K562 (cell line): ENCODE measurements around the gene NUP205. TPM values are rescaled to one million over a fixed set of nuclear protein-coding genes. Genes with fewer than 3 reads are reported as not detected.

Source experiments
- ATAC-seq: fragments of 200-7000 bp; cut with Tn5 transposase; 3 replicates; pipeline ENCODE4 v1.9.1; 2020; ENCODE audit warnings: moderate library complexity
- BruUV-seq: library from RNA; stranded (reverse); fragments of 400-500 nt; replicated peaks from 2 replicates; lab custom pipeline; 2021; lab: Mats Ljungman, UMichigan
- CTCF ChIA-PET: fragments of 300-600 bp; formaldehyde crosslinking; extraction: SDS; loops from one replicate; lab custom pipeline; 2021; ENCODE audit warnings: low intra/inter-chr PET ratio; lab: Yijun Ruan, JAX
- POLR2A ChIA-PET: fragments of 300-600, 350-650 bp; sonication (Branson Sonifier 250); formaldehyde crosslinking; extraction: SDS; loops from one replicate; lab custom pipeline; 2021; ENCODE audit warnings: antibody characterized with exemption, inconsistent platforms; lab: Yijun Ruan, JAX
- DNase-seq, 4 experiments: peaks; one replicate each; pipeline versions ENCODE4 v3.0.0 to v3.0.0-alpha.2; 2011 to 2018; ENCODE audit warnings: low spot score in 3 of 4, mixed read lengths in 3 of 4; ENCODE audit errors: extremely low read depth in 1 of 4
- FAIRE-seq: peaks from 2 replicates; lab custom pipeline; 2011; peaks lifted over from hg19 to GRCh38; lab: Jason Lieb, UNC
- H2AFZ ChIP-seq: 2 replicates; pipeline ENCODE4 v1.6.0; 2011; ENCODE audit warnings: low read depth, low read length, control low read depth, inconsistent platforms
- H3K27ac ChIP-seq: fragments of 200-600 bp; 3 replicates; pipeline ENCODE4 v1.8.0; 2011; ENCODE audit warnings: low read depth, mild to moderate bottlenecking, control low read depth, inconsistent platforms, low read length, moderate library complexity, mixed read lengths; ENCODE audit errors: extremely low read depth
- H3K27me3 ChIP-seq, 2 experiments: fragments of 300-600 bp in 1 of 2; 2 replicates in 1 of 2; 3 replicates in 1 of 2; pipeline versions ENCODE4 v1.6.0 to v1.8.0; 2011; ENCODE audit warnings: inconsistent platforms in 2 of 2, low read length in 2 of 2, mild to moderate bottlenecking in 1 of 2, mixed read lengths in 1 of 2, moderate library complexity in 1 of 2; ENCODE audit not compliant: control insufficient read depth in 2 of 2, insufficient read depth in 2 of 2
- H3K36me3 ChIP-seq: fragments of 300-600 bp; 3 replicates; pipeline ENCODE4 v1.8.0; 2011; ENCODE audit warnings: mild to moderate bottlenecking, low read length, inconsistent platforms; ENCODE audit not compliant: control insufficient read depth, insufficient read depth
- H3K4me1 ChIP-seq, 2 experiments: fragments of 200-600 bp in 1 of 2; replicated peaks in 1 of 2; 2 replicates in 1 of 2; 3 replicates in 1 of 2; pipeline versions ENCODE4 v1.5.1 to v1.8.0; 2011; ENCODE audit warnings: inconsistent platforms in 2 of 2, low read length in 2 of 2, mild to moderate bottlenecking in 1 of 2, mixed read lengths in 1 of 2, moderate library complexity in 1 of 2; ENCODE audit not compliant: control insufficient read depth in 2 of 2, insufficient read depth in 2 of 2
- H3K4me2 ChIP-seq: 2 replicates; pipeline ENCODE4 v1.6.1; 2011; ENCODE audit warnings: low read length, control low read depth, inconsistent platforms, mixed read lengths; ENCODE audit not compliant: insufficient read depth
- H3K4me3 ChIP-seq: fragments of 200-600 bp; sonication (generic), shearing (Covaris generic); 2 replicates; pipeline ENCODE4 v1.5.1; 2016; ENCODE audit warnings: control low read depth, inconsistent platforms
- H3K79me2 ChIP-seq: fragments of 200-600 bp; 3 replicates; pipeline ENCODE4 v1.8.0; 2011; ENCODE audit warnings: low read length, inconsistent platforms; ENCODE audit not compliant: control insufficient read depth, insufficient read depth
- H3K9ac ChIP-seq, 2 experiments: 2 replicates each; pipeline versions ENCODE4 v1.6.0 to v1.6.1; 2011; ENCODE audit warnings: low read depth in 2 of 2, low read length in 2 of 2, control low read depth in 1 of 2, inconsistent platforms in 1 of 2, mild to moderate bottlenecking in 1 of 2, mixed read lengths in 1 of 2; ENCODE audit not compliant: insufficient read depth in 1 of 2
- H3K9me1 ChIP-seq: one replicate; pipeline ENCODE4 v1.6.0; 2011; ENCODE audit warnings: inconsistent platforms, mild to moderate bottlenecking, low read length, moderate library complexity; ENCODE audit not compliant: control insufficient read depth, insufficient read depth
- H3K9me3 ChIP-seq: replicated peaks from 2 replicates; pipeline ENCODE4 v1.5.1; 2011; ENCODE audit warnings: low read depth, low read length, inconsistent platforms; ENCODE audit not compliant: control insufficient read depth, insufficient read depth
- H4K20me1 ChIP-seq: replicated peaks from 2 replicates; pipeline ENCODE4 v1.6.1; 2011; ENCODE audit warnings: low read length, inconsistent platforms, mixed read lengths; ENCODE audit not compliant: control insufficient read depth, insufficient read depth
- C11orf30 ChIP-seq: fragments of 450-650 bp; IDR thresholded peaks from 2 replicates; pipeline ENCODE4 v1.6.1; 2016; ENCODE audit warnings: low read depth, mild to moderate bottlenecking
- FOXA3 ChIP-seq, 2 experiments: fragments of 450-650 bp in 1 of 2; sonication (generic) in 1 of 2; formaldehyde crosslinking; IDR thresholded peaks in 1 of 2; conservative IDR thresholded peaks in 1 of 2; 2 replicates each; pipeline versions ENCODE4 v1.4.0 to v1.8.0; 2020 to 2022; ENCODE audit warnings: mild to moderate bottlenecking in 2 of 2, missing genetic modification reagents in 1 of 2
- HMGN3 ChIP-seq: IDR thresholded peaks from 2 replicates; pipeline ENCODE4 v1.6.1; 2011; ENCODE audit warnings: borderline replicate concordance, low read depth, mild to moderate bottlenecking, mixed read lengths, low read length; ENCODE audit not compliant: insufficient read length; ENCODE audit errors: extremely low read depth
- KAT7 ChIP-seq: sonication (generic); formaldehyde crosslinking; IDR thresholded peaks from 2 replicates; pipeline ENCODE4 v1.8.0; 2022; ENCODE audit warnings: missing genetic modification reagents, mild to moderate bottlenecking, borderline replicate concordance
- LCOR ChIP-seq: sonication (generic); formaldehyde crosslinking; IDR thresholded peaks from 2 replicates; pipeline ENCODE4 v1.8.0; 2022; ENCODE audit warnings: mild to moderate bottlenecking, missing genetic modification reagents
- RUNX1 ChIP-seq: sonication (generic); IDR thresholded peaks from 2 replicates; pipeline ENCODE4 v1.6.1; 2016; ENCODE audit warnings: antibody characterized with exemption, low read depth
- ZNF507 ChIP-seq: conservative IDR thresholded peaks from 2 replicates; pipeline ENCODE4 v1.6.1; 2017; ENCODE audit warnings: missing genetic modification characterization, missing compliant biosample characterization
- WGBS: fragments of 100-300 bp; shearing (Covaris generic); methylation state at CpG from one replicate; pipeline ENCODE4 v1.1.6; 2016; ENCODE audit warnings: low coverage, mixed read lengths; ENCODE audit not compliant: insufficient coverage; ENCODE audit errors: missing lambda C conversion rate; 5-methylcytosine and 5-hydroxymethylcytosine counted together
- in situ Hi-C: fragments of 300-500 bp; cut with MboI; formaldehyde crosslinking; loops from 4 replicates; pipeline ENCODE4 v1.15.0; 2018; ENCODE audit warnings: inconsistent platforms, mixed read lengths
- intact Hi-C: fragments of 100-400 bp; cut with micrococcal nuclease; formaldehyde crosslinking; loops from 2 replicates; pipeline ENCODE4 v1.14.2; 2022
- polyA plus RNA-seq, 8 experiments: library from polyadenylated mRNA; depleted of rRNA in 4 of 8; stranded (reverse) in 5 of 8; unstranded in 3 of 8; fragments of >200 nt; fragmentation: Nextera tagmentation in 2 of 8; fragmentation: Illumina TruSeq in 1 of 8; extraction: Ambion mirVana in 2 of 8; extraction: Trizol in 1 of 8; gene quantifications; 2 replicates each; pipeline versions ENCODE4 v1.2.1 to v1.2.3, GENCODE V29; 2011 to 2014; ENCODE audit warnings: inconsistent platforms in 1 of 8, missing spikeins in 1 of 8
- total RNA-seq, 7 experiments: library from RNA; depleted of rRNA in 6 of 7; stranded (reverse); fragments of >200 nt in 6 of 7; fragmentation: Illumina TruSeq in 2 of 7; extraction: Trizol in 2 of 7; gene quantifications; 2 replicates each; pipeline versions ENCODE4 v1.2.1 to v1.2.3, GENCODE V29; 2011 to 2021; ENCODE audit warnings: low replicate concordance in 1 of 7
- TF ChIP-seq, protein P1 (sequence below), 2 experiments: fragments of 450-650 bp; conservative IDR thresholded peaks; 2 replicates each; pipeline ENCODE4 v1.6.1; 2017; ENCODE audit warnings: mild to moderate bottlenecking in 2 of 2, moderate library complexity in 2 of 2

Gene NUP205
- total and polyA plus RNA-seq, 9 of the 15 experiments (the other 6 are each of a cell fraction or from before 2014, with no cell fraction given), result 101 to 282 (median 193) TPM

DNA sequence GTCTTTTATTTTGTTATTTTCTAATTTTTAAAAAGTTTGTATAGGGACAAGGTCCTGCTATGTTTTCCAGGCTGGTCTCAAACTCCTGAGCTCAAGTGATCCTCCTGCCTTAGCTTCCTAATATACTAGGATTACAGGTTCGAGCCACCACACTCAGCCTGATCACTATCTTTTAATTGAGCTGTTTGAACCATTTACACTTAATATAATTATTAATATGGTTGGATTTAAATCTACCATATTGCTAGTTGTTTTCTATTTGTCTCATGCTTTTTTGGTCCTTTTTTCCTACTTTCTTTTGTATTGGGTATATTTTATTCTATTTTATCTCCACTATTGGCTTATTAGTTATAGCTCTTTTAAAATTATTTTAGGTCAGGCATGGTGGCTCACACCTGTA, 34.6 kb upstream of the NUP205 start:
- Histone ChIP-seq H3K4me2 (no peak overlapping the region), H3K9me1 (no peaks in the 10 kb centered on the region), H3K9me3 (no peaks in the 10 kb centered on the region), H3K4me3 (no peak overlapping the region), H3K79me2 (no peaks in the 10 kb centered on the region), H3K36me3 (no peaks in the 10 kb centered on the region), H3K4me1 (peaks cover 12% of the 10 kb centered on the region in 2 experiments; a peak in 4 of 5 replicates), H3K27ac (no peak overlapping the region), H3K9ac (no peak overlapping the region), H4K20me1 (no peaks in the 10 kb centered on the region), H2AFZ (no peak overlapping the region), H3K27me3 (peaks cover 5 to 6% of the 10 kb centered on the region in 2 experiments; a peak in 1 of 5 replicates)
- no peak for FAIRE-seq
- no peak for DNase-seq
- no TSS peak for BruUV-seq
- TF ChIP-seq FOXA3 (CRISPR knock-in tag; conservative IDR thresholded peaks at IDR 0.05 in 1 of 2, IDR thresholded peaks at IDR 0.05 in 1 of 2) (no peak), RUNX1 (no peak), HMGN3 (no peak), ZNF507 (tag) (peak; percentile 91), C11orf30 (no peak), LCOR (CRISPR knock-in tag) (no peak), KAT7 (no peak)
- TF ChIP-seq, protein P1, sequence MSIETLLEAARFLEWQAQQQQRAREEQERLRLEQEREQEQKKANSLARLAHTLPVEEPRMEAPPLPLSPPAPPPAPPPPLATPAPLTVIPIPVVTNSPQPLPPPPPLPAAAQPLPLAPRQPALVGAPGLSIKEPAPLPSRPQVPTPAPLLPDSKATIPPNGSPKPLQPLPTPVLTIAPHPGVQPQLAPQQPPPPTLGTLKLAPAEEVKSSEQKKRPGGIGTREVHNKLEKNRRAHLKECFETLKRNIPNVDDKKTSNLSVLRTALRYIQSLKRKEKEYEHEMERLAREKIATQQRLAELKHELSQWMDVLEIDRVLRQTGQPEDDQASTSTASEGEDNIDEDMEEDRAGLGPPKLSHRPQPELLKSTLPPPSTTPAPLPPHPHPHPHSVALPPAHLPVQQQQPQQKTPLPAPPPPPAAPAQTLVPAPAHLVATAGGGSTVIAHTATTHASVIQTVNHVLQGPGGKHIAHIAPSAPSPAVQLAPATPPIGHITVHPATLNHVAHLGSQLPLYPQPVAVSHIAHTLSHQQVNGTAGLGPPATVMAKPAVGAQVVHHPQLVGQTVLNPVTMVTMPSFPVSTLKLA (conservative IDR thresholded peaks at IDR 0.05), result no peak
- CTCF ChIA-PET, result no interaction called here
- POLR2A ChIA-PET, result interaction anchor here (0.5 to 3.2 kb wide), 5 partner anchors 10 to 601 kb away, joined by 3 to 9 read pairs (median 3); no protein-coding TSS in a partner anchor
- whole genome bisulfite sequencing, result 71% methylated on average over 1 of the region's 1 CpG
- in situ Hi-C loops (no loop called here), intact Hi-C loops (no loop called here)
- no peak for ATAC-seq
